ENCODE measurements around the gene TUBD1. TPM values are rescaled to one million over a fixed set of nuclear protein-coding genes. Genes with fewer than 3 reads are reported as not detected.

TUBD1 gene
- total RNA-seq, 1 donor from 2014 or later: 12.5 TPM

DNA sequence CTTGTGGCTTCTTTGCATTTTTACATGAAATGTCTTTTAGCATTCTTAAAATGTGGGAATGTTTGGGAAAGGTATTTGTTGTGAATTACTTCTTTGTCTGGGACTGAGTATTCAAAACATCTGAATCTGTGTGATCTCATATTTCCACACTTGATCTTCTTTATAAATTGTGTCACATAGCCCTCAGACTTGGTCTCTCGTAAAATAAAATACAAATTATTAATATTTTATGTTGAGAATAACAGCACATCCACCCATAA, 81.9 kb downstream of the TUBD1 start:
- H3K4me1 Mint-ChIP-seq (ENCODE audit: unreplicated experiment): no peaks in the 10 kb centered on the region
- no peaks in the 10 kb centered on the region for H3K36me3 Mint-ChIP-seq (ENCODE audit: low read depth, unreplicated experiment)
- no peak overlapping the region for H3K4me3 Mint-ChIP-seq (ENCODE audit: unreplicated experiment)
- TF ChIP-seq, protein P1, sequence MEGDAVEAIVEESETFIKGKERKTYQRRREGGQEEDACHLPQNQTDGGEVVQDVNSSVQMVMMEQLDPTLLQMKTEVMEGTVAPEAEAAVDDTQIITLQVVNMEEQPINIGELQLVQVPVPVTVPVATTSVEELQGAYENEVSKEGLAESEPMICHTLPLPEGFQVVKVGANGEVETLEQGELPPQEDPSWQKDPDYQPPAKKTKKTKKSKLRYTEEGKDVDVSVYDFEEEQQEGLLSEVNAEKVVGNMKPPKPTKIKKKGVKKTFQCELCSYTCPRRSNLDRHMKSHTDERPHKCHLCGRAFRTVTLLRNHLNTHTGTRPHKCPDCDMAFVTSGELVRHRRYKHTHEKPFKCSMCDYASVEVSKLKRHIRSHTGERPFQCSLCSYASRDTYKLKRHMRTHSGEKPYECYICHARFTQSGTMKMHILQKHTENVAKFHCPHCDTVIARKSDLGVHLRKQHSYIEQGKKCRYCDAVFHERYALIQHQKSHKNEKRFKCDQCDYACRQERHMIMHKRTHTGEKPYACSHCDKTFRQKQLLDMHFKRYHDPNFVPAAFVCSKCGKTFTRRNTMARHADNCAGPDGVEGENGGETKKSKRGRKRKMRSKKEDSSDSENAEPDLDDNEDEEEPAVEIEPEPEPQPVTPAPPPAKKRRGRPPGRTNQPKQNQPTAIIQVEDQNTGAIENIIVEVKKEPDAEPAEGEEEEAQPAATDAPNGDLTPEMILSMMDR (IDR thresholded peaks at IDR 0.05; ENCODE audit: unreplicated experiment): no peak
- H3K9me3 Mint-ChIP-seq (ENCODE audit: unreplicated experiment): no peaks in the 10 kb centered on the region
- H3K27ac Mint-ChIP-seq (ENCODE audit: unreplicated experiment): no peak overlapping the region
- no peak for DNase-seq (ENCODE audit: low spot score)
- no peaks in the 10 kb centered on the region for H3K27me3 Mint-ChIP-seq (ENCODE audit: unreplicated experiment)

Small RNA genes within 50 kb of the gene (microRNA-seq; reads per million reads assigned to microRNA genes)
- 8,692 reads per million, percentile 99 among the genes with 10 or more reads in this experiment for gene MIR21 (ENCODE audit: unreplicated experiment)

Other genes with a start within 250 kb of the TUBD1 start
- gene PTRH2, start 185.5 kb downstream of the TUBD1 start, total RNA-seq (ENCODE audit: unreplicated experiment): 15.4 TPM
- gene VMP1, start 185.3 kb downstream of the TUBD1 start, total RNA-seq (ENCODE audit: unreplicated experiment): 64.9 TPM
- gene RPS6KB1, start 178 bp upstream of the TUBD1 start, total RNA-seq (ENCODE audit: unreplicated experiment): 30.4 TPM
- 16.8 TPM for gene RNFT1, start 71.8 kb upstream of the TUBD1 start, total RNA-seq (ENCODE audit: unreplicated experiment)
- gene HEATR6, start 186.0 kb upstream of the TUBD1 start, total RNA-seq (ENCODE audit: unreplicated experiment): 9.9 TPM

Measured in endothelial cell (in vitro differentiated cells).